OCI-LY7 (cell line): ENCODE measurements around the gene GSTK1. TPM values are rescaled to one million over a fixed set of nuclear protein-coding genes. Genes with fewer than 3 reads are reported as not detected.
A peak's percentile ranks its signal among the peaks of the same experiment; 100 is the strongest.
"Not testable (repeated sequence)": the region's sequence is repeated elsewhere in the genome, so short reads cannot be mapped to it uniquely, and the experiment has no call there.

Experiments
- Bru-seq: library from RNA; stranded (reverse); fragments of 400-500 nt; gene quantifications from one replicate; lab custom pipeline; 2021; lab: Mats Ljungman, UMichigan
- BruChase-seq, 2 experiments: library from RNA; stranded (reverse); fragments of 400-500 nt; gene quantifications; one replicate each; lab custom pipeline; 2021; lab: Mats Ljungman, UMichigan
- BruUV-seq: library from RNA; stranded (reverse); fragments of 400-500 nt; replicated peaks from 2 replicates; lab custom pipeline; 2021; lab: Mats Ljungman, UMichigan
- CTCF ChIA-PET: fragments of 300-600 bp; sonication (Branson Sonifier 250); formaldehyde crosslinking; loops from one replicate; lab custom pipeline; 2022; ENCODE audit warnings: antibody characterized with exemption; ENCODE audit not compliant: unreplicated experiment; lab: Charles Lee
- POLR2A ChIA-PET: fragments of 300-600 bp; sonication (Branson Sonifier 250); formaldehyde crosslinking; loops from one replicate; lab custom pipeline; 2022; ENCODE audit warnings: antibody characterized with exemption; lab: Charles Lee
- DNase-seq: peaks from one replicate; pipeline ENCODE4 v3.0.0-alpha.2; 2015; ENCODE audit warnings: low spot score
- H2AFZ ChIP-seq: fragments of 200-600 bp; sonication (generic), shearing (Covaris generic); 2 replicates; pipeline ENCODE4 v1.6.1; 2014; ENCODE audit warnings: mild to moderate bottlenecking, antibody characterized with exemption, low read length, moderate library complexity
- H3K27ac ChIP-seq: fragments of 200-600 bp; sonication (generic); 2 replicates; pipeline ENCODE4 v1.5.1; 2014; ENCODE audit warnings: mixed run types, low read depth, mild to moderate bottlenecking, moderate library complexity, low read length, inconsistent platforms; ENCODE audit not compliant: poor library complexity, severe bottlenecking
- H3K36me3 ChIP-seq: fragments of 200-600 bp; sonication (generic); 2 replicates; pipeline ENCODE4 v1.6.1; 2014; ENCODE audit warnings: mild to moderate bottlenecking, antibody characterized with exemption, low read length, moderate library complexity, mixed read lengths; ENCODE audit not compliant: insufficient read depth
- H3K4me1 ChIP-seq: fragments of 200-600 bp; sonication (generic); 2 replicates; pipeline ENCODE4 v1.5.1; 2014; ENCODE audit warnings: mild to moderate bottlenecking, low read length; ENCODE audit not compliant: insufficient read depth, poor library complexity, severe bottlenecking
- H3K4me2 ChIP-seq: fragments of 200-600 bp; sonication (generic); 2 replicates; pipeline ENCODE4 v1.6.1; 2014; ENCODE audit warnings: mild to moderate bottlenecking, low read length
- H3K4me3 ChIP-seq: fragments of 200-600 bp; sonication (generic); 2 replicates; pipeline ENCODE4 v1.5.1; 2014; ENCODE audit warnings: mild to moderate bottlenecking, low read depth, low read length; ENCODE audit not compliant: poor library complexity, severe bottlenecking
- H3K79me2 ChIP-seq: fragments of 200-600 bp; sonication (generic); 2 replicates; pipeline ENCODE4 v1.6.1; 2016; ENCODE audit warnings: low read depth, mild to moderate bottlenecking, low read length, moderate library complexity, mixed read lengths; ENCODE audit not compliant: insufficient read depth
- H3K9me2 ChIP-seq: fragments of 200-600 bp; sonication (generic); 2 replicates; pipeline ENCODE4 v1.6.1; 2016; ENCODE audit warnings: mild to moderate bottlenecking, low read length, mixed read lengths; ENCODE audit not compliant: insufficient read depth
- H3K9me3 ChIP-seq: fragments of 200-600 bp; sonication (generic); 2 replicates; pipeline ENCODE4 v1.6.1; 2014; ENCODE audit warnings: mild to moderate bottlenecking, mixed run types, low read length, mixed read lengths
- H4K20me1 ChIP-seq: fragments of 200-600 bp; sonication (generic); 2 replicates; pipeline ENCODE4 v1.6.1; 2014; ENCODE audit warnings: mild to moderate bottlenecking, antibody characterized with exemption, low read length, moderate library complexity, mixed read lengths; ENCODE audit not compliant: insufficient read depth
- EZH2phosphoT487 ChIP-seq: fragments of 200-600 bp; sonication (generic); IDR thresholded peaks from 2 replicates; pipeline ENCODE4 v1.6.1; 2018; ENCODE audit warnings: low read depth, borderline replicate concordance, mild to moderate bottlenecking, mixed run types, antibody characterized with exemption, low read length, moderate library complexity, mixed read lengths
- intact Hi-C: fragments of 100-400 bp; cut with micrococcal nuclease; formaldehyde crosslinking; loops from one replicate; pipeline ENCODE4 v1.10.0; 2022; ENCODE audit not compliant: unreplicated experiment
- long read RNA-seq: library from polyadenylated mRNA; stranded (forward); transcript quantifications from one replicate; pipeline ENCODE4 v2.0.0, GENCODE V29; 2022
- total RNA-seq, 2 experiments: library from RNA; depleted of rRNA in 1 of 2; stranded (reverse); fragments of >200 nt in 1 of 2; shearing (Covaris generic) in 1 of 2; gene quantifications; 2 replicates each; pipeline ENCODE4 v1.2.3, GENCODE V29; 2014 to 2022
- TF ChIP-seq, protein P1 (sequence below): fragments of 200-600 bp; sonication (generic); conservative IDR thresholded peaks from 2 replicates; pipeline ENCODE4 v1.5.1; 2014; ENCODE audit warnings: mild to moderate bottlenecking, antibody characterized with exemption, low read length, moderate library complexity, mixed read lengths

GSTK1 gene
- total RNA-seq (2014; rRNA removed; shearing (Covaris generic)): 37.8 and 39.4 TPM in 2 replicates
- total RNA-seq (2022): 41.6 and 44.5 TPM in 2 replicates
- percentile 58 among the genes with signal in this experiment for Bru-seq, nascent RNA
- percentile 70 among the genes with signal in this experiment for BruChase-seq, experiment 1, labeled RNA remaining after a 6-hour chase
- BruChase-seq, experiment 2, labeled RNA remaining after a 2-hour chase: percentile 66 among the genes with signal in this experiment
- long read RNA-seq, transcript GSTK1-201 (8 exons, 1,044 nt): major isoform, 24 of 63 reads
- long read RNA-seq, transcript GSTK1-207 (7 exons, 1,185 nt): minor isoform, 10 of 63 reads
- long read RNA-seq, partial matches to known transcripts: 3 of 63 reads
- long read RNA-seq, other reads (novel, unspliced or antisense): 26 of 63 reads

DNA sequence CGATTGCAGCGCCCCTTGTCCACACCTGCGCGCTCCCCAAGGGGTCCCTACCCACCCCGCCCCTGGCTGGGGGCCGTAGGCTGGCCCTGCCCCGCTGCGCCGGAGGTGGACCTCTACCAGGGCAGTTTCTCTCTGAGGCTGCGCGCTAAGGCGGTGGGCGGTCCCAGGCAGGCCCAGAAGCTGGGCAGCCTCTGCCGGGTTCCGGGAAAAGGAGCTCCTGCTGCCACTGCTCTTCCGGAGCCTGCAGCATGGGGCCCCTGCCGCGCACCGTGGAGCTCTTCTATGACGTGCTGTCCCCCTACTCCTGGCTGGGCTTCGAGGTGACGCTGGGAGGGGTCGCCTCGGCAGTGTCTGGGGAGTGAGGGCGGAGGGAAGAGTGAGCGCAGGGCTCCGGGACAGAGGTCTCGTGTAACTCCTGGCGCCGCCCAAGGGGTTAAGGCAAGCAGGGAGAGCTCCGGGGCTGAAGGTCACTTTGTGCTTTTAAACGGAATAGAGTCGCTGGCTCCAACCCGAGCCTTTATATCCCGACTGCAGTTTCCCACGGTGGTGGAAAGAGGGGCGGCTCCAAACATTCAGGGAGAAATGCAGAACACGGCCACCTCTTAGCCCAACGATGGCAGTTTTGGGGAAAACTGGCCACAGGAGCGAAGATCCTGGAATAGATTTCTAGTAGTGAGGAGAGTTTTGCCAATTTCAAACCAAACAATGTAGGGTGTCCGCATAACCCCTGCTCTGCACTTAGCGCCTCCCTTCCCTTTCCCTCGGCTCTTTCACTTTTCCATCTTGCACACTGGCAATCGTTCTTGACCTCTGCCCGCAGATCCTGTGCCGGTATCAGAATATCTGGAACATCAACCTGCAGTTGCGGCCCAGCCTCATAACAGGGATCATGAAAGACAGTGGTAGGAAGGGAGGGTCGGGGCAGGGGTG is at the start of gene GSTK1:
GSTK1 (plus strand) TSS at position 176 of the 930 bp plus-strand sequence; CDS start at position 249, 73 bp downstream.
- CTCF ChIA-PET: no interaction called here
- peak; percentile 66 for DNase-seq
- H3K4me1 ChIP-seq: peaks cover 8% of the 10 kb centered on the region
- H4K20me1 ChIP-seq: no peaks in the 10 kb centered on the region
- H3K27ac ChIP-seq: no peak within 1 kb of the TSS
- TF ChIP-seq EZH2phosphoT487: no peak
- TF ChIP-seq, protein P1, sequence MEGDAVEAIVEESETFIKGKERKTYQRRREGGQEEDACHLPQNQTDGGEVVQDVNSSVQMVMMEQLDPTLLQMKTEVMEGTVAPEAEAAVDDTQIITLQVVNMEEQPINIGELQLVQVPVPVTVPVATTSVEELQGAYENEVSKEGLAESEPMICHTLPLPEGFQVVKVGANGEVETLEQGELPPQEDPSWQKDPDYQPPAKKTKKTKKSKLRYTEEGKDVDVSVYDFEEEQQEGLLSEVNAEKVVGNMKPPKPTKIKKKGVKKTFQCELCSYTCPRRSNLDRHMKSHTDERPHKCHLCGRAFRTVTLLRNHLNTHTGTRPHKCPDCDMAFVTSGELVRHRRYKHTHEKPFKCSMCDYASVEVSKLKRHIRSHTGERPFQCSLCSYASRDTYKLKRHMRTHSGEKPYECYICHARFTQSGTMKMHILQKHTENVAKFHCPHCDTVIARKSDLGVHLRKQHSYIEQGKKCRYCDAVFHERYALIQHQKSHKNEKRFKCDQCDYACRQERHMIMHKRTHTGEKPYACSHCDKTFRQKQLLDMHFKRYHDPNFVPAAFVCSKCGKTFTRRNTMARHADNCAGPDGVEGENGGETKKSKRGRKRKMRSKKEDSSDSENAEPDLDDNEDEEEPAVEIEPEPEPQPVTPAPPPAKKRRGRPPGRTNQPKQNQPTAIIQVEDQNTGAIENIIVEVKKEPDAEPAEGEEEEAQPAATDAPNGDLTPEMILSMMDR: no peak
- H3K9me3 ChIP-seq: no peaks in the 10 kb centered on the region
- intact Hi-C loops: no loop called here
- H3K79me2 ChIP-seq: no peaks in the 10 kb centered on the region
- POLR2A ChIA-PET: interaction anchor here (0.7 to 2.3 kb wide), 14 partner anchors 10 to 248 kb away, joined by 3 to 12 read pairs (median 4); partner anchors contain the start of gene CASP2
- no peaks in the 10 kb centered on the region for H3K9me2 ChIP-seq
- H2AFZ ChIP-seq: peak within 1 kb of the TSS; percentile 95
- BruUV-seq: TSS peak; percentile 54
- H3K36me3 ChIP-seq: no peaks in the 10 kb centered on the region
- H3K4me3 ChIP-seq: peak within 1 kb of the TSS; percentile 71
- peak within 1 kb of the TSS; percentile 77 for H3K4me2 ChIP-seq

DNA sequence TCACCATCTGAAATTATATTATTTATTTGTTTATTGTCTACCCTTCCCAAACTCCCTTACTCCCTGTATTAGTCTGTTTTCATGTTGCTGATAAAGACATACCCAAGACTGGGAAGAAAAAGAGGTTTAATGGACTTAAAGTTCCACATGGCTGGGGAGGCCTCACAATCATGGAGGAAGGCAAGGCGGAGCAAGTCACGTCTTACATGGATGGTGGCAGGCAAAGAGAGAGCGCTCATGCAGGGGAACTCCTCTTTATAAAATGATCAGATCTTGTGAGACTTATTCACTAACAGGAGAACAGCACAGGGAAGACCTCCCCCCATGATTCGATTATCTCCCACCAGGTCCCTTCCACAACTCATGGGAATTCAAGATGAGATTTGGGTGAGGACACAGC is 49.8 kb upstream of the GSTK1 start:
- H3K4me3 ChIP-seq, H3K4me1 ChIP-seq, H3K79me2 ChIP-seq, DNase-seq, H4K20me1 ChIP-seq, H2AFZ ChIP-seq, POLR2A ChIA-PET, H3K9me3 ChIP-seq, H3K27ac ChIP-seq, H3K36me3 ChIP-seq, H3K4me2 ChIP-seq, H3K9me2 ChIP-seq, BruUV-seq: not testable (repeated sequence)
- intact Hi-C loops: loop anchor here (10.0 kb wide), 1 partner anchor 609 kb away; no protein-coding TSS in a partner anchor
- CTCF ChIA-PET: interaction anchor here (2.0 to 2.4 kb wide), 2 partner anchors 201 to 205 kb away, joined by 10 to 15 read pairs; no protein-coding TSS in a partner anchor
